Epidermal melanocyte (primary cell): ENCODE data around the gene GRIK2.
"Not testable (repeated sequence)": the region's sequence is repeated elsewhere in the genome, so short reads cannot be mapped to it uniquely, and the experiment has no call there.

Experiments
- DNase-seq: peaks from one replicate; pipeline ENCODE4 v3.0.0; 2011; ENCODE audit warnings: low spot score; ENCODE audit not compliant: insufficient read length

GRIK2 gene

GRCh38 chr6:101393251-101393828, at the start of gene GRIK2:
GRIK2 (plus strand) TSS chr6:101393708.
- peak; percentile 31 for DNase-seq

- DNase-seq, result no peak
These were observed 48.6 kb upstream of the GRIK2 start for GRCh38 chr6:101344885-101345284.

GRCh38 chr6:101348816-101349215, 44.7 kb upstream of the GRIK2 start:
- no peak for DNase-seq

GRCh38 chr6:101350631-101351030, 42.9 kb upstream of the GRIK2 start:
- DNase-seq, result not testable (repeated sequence)

- no peak for DNase-seq
These were observed 42.3 kb upstream of the GRIK2 start for GRCh38 chr6:101351173-101351572.

- no peak for DNase-seq
These were observed 41.2 kb upstream of the GRIK2 start for GRCh38 chr6:101352316-101352715.

GRCh38 chr6:101365181-101365580, 28.3 kb upstream of the GRIK2 start:
- no peak for DNase-seq

GRCh38 chr6:101379926-101380325, 13.6 kb upstream of the GRIK2 start:
- DNase-seq, result no peak

- DNase-seq, result peak; percentile 24
These were observed 12.4 kb upstream of the GRIK2 start for GRCh38 chr6:101380897-101381630.

- not testable (repeated sequence) for DNase-seq
These were observed 9.8 kb upstream of the GRIK2 start for GRCh38 chr6:101383747-101384146.

GRCh38 chr6:101386982-101387381, 6.5 kb upstream of the GRIK2 start:
- no peak for DNase-seq

GRCh38 chr6:101391772-101392585, 1.5 kb upstream of the GRIK2 start:
- peak; percentile 76 for DNase-seq

GRCh38 chr6:101392586-101393230, 800 bp upstream of the GRIK2 start:
- DNase-seq, result no peak

- DNase-seq, result peak; percentile 41
These were observed 332 bp downstream of the GRIK2 start for GRCh38 chr6:101393829-101394251.

GRCh38 chr6:101394936-101395335, 1.4 kb downstream of the GRIK2 start:
- DNase-seq, result no peak

- no peak for DNase-seq
These were observed 1.8 kb downstream of the GRIK2 start for GRCh38 chr6:101395345-101395744.

- DNase-seq, result peak; percentile 71
These were observed 3.2 kb downstream of the GRIK2 start for GRCh38 chr6:101396548-101397173.

- no peak for DNase-seq
These were observed 3.7 kb downstream of the GRIK2 start for GRCh38 chr6:101397199-101397598.

- no peak for DNase-seq
These were observed 5.5 kb downstream of the GRIK2 start for GRCh38 chr6:101398716-101399615.

- DNase-seq, result no peak
These were observed 6.2 kb downstream of the GRIK2 start for GRCh38 chr6:101399616-101400162.
